Measurements from ENCODE around the gene CHAF1A. TPM values are rescaled to one million over a fixed set of nuclear protein-coding genes. Genes with fewer than 3 reads are reported as not detected.
A peak's percentile ranks its signal among the peaks of the same experiment; 100 is the strongest.

The CHAF1A gene
- total RNA-seq, 1 donor from 2014 or later = 6.8 TPM

DNA sequence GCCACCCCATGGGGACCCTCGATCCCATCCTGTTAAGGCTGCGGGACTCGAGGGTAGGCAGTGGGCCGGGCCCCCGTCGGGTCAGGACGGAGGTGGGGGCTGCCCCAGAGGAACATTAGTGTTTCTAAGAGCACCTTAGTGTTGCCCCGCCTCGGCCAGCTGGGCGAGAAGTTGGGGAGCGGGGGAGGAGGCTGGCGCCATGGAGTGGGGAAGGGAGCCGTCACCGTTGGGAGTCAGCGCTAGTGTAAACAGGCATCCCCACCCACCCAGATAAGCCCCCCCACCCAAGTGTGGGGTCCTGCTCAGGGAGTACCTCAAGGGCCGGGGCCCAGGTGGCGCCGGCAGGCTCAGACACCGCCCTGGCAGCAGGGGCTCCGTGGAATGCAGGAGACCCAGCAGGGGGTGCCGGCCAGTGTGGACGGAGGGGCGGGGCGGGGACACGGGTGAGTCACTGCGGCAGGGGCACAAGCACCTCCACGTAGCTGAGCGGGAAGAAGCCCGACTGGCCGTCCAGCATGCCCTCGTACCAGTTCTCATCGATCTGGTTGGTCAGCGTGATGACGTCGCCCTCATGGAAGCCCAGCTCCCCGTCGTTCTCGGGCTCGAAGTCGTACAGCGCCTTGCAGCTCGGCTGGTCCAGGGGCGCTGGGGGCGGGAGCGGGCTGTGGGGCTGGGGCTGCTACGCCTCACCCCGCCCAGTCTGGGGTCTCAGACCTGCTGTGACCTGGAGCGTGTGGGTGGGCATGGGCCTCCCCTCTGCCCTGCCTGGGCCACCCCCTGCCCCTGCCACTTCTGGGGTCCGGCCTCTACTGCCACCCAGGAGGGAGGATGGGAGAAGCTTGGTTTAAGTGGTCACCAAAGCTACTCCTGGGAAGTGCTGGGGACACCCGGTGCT lies 41.0 kb upstream of the CHAF1A start:
- TF ChIP-seq, protein P1, sequence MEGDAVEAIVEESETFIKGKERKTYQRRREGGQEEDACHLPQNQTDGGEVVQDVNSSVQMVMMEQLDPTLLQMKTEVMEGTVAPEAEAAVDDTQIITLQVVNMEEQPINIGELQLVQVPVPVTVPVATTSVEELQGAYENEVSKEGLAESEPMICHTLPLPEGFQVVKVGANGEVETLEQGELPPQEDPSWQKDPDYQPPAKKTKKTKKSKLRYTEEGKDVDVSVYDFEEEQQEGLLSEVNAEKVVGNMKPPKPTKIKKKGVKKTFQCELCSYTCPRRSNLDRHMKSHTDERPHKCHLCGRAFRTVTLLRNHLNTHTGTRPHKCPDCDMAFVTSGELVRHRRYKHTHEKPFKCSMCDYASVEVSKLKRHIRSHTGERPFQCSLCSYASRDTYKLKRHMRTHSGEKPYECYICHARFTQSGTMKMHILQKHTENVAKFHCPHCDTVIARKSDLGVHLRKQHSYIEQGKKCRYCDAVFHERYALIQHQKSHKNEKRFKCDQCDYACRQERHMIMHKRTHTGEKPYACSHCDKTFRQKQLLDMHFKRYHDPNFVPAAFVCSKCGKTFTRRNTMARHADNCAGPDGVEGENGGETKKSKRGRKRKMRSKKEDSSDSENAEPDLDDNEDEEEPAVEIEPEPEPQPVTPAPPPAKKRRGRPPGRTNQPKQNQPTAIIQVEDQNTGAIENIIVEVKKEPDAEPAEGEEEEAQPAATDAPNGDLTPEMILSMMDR (IDR thresholded peaks at IDR 0.05; ENCODE audit: insufficient read depth, low read length, poor library complexity, severe bottlenecking) = no peak
- DNase-seq (ENCODE audit: low read depth) = no peak
- H3K36me3 ChIP-seq (ENCODE audit: control insufficient read depth, insufficient read depth, low read length) = peaks cover 5% of the 10 kb centered on the region

DNA sequence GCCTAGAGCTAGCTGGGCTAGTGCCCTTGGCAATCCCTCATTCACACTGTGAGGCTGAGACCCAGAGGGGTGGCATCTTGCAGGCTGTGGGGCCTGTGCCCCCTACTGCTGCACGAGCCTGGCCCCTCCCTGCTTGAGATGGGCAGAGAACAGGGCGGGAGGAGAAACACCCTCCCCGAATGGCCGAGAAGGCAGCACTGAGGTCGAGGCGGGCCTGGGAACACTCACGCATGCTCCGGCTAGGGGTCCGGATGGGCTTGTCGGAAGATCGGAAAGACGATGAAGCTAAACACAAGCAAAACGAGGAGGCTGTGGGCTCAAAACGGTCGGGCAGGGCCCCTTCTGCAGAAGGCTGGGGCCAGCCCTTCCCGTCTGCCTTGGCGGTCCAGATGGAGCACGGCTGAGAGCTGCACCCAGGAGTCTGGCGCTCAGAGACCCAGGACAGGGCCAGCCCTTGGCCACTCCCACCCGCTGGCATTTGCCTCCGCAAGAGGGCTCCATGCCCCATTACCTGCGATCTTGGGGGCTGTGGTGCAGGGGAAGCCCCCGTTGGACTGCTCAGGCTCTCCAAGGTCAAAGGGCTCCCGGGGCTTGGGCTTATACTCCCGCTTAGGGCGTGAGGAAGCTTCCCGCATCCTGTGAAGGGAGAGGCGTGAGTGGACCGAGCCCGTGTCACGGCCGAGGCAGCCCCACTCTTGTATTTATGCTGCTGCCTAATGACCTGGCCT lies 40.2 kb upstream of the CHAF1A start:
- no peak for DNase-seq (ENCODE audit: low read depth)
- Histone ChIP-seq H3K36me3 (ENCODE audit: control insufficient read depth, insufficient read depth, low read length) (peaks cover 5% of the 10 kb centered on the region), H3K27me3 (ENCODE audit: control insufficient read depth, insufficient read depth, low read length) (no peaks in the 10 kb centered on the region), H3K4me3 (ENCODE audit: low read depth, low read length) (no peak overlapping the region)
- TF ChIP-seq, protein P1 (IDR thresholded peaks at IDR 0.05; ENCODE audit: insufficient read depth, low read length, poor library complexity, severe bottlenecking) = no peak

More for the DNA sequence above, 41.0 kb upstream of the CHAF1A start:
- Histone ChIP-seq H3K27me3 (ENCODE audit: control insufficient read depth, insufficient read depth, low read length) (no peaks in the 10 kb centered on the region), H3K4me3 (ENCODE audit: low read depth, low read length) (no peak overlapping the region)

DNA sequence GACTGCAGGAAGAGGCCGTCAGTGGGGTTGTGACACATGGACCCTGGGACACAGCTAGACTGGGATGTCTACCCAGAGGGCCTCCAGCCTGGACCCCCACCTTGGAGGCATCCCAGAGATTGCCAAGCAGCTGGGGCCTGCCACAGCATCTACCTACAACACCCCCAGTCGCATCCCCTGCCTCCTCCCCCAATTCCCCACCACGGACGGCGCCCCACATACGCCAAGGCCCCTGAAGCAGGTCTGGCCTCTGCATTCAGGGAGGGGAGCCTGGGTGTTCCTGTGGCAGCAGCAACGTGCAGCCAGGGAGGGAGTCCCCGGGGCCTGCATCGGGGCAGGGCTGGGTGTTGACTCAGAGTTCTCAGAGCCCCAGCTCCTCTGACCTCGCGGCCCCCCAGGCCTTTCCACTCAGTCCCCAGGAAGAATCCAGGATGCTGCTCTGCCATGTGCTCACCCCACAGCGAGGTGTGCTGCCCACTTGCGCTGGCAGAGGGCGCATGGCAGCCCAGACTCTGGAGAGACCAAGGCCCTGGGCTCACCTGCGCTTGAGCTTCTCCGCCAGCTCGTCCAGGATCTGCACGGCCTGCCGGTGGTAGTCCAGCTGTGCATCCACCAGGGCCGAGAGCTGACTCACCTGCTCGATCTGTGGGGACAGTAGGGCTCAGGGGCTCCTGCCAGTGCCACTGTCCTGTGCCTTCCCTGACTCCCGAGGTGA lies 39.5 kb upstream of the CHAF1A start:
- Histone ChIP-seq H3K36me3 (ENCODE audit: control insufficient read depth, insufficient read depth, low read length) (peaks cover 5% of the 10 kb centered on the region), H3K27me3 (ENCODE audit: control insufficient read depth, insufficient read depth, low read length) (no peaks in the 10 kb centered on the region), H3K4me3 (ENCODE audit: low read depth, low read length) (no peak overlapping the region)
- TF ChIP-seq, protein P1 (IDR thresholded peaks at IDR 0.05; ENCODE audit: insufficient read depth, low read length, poor library complexity, severe bottlenecking) = peak; percentile 40
- no peak for DNase-seq (ENCODE audit: low read depth)

DNA sequence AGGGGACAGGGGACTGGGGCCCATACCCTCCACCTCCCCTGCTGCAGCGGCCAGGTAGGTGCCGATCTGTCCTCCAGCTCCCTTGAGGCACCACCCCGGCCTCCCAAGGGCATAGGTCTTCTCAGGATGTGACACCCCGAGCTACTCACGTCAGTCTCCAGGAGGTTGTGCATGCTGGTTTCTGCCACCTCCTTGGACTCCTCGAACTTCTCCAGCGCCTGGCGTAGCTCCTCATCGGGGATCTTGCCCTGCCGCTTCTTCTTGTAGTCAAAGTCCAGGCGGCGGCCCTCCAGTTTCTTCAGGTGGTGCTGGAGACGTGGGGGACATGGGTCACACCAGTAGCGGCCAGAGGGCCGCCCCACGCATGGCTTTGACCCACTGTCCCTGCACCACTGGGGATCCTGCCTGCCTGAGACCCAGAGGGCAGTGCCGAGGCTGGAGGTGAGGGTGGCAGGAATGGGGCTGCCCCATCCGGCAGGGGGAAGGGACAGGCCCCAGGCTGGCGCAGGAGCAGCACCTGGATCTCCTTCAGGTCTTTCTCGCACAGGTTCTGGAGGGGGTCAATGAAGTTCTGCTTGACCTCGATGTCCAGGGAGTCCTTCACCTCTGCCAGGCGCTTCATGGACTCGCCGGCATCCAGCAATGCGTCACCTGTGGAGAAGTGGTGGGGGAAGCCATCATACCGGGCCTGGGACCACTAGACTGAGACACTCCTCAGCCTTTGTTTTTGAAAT lies 38.7 kb upstream of the CHAF1A start:
- Histone ChIP-seq H3K36me3 (ENCODE audit: control insufficient read depth, insufficient read depth, low read length) (peaks cover 5% of the 10 kb centered on the region), H3K4me3 (ENCODE audit: low read depth, low read length) (no peak overlapping the region), H3K27me3 (ENCODE audit: control insufficient read depth, insufficient read depth, low read length) (no peaks in the 10 kb centered on the region)
- TF ChIP-seq, protein P1 (IDR thresholded peaks at IDR 0.05; ENCODE audit: insufficient read depth, low read length, poor library complexity, severe bottlenecking) = no peak
- DNase-seq (ENCODE audit: low read depth) = no peak

DNA sequence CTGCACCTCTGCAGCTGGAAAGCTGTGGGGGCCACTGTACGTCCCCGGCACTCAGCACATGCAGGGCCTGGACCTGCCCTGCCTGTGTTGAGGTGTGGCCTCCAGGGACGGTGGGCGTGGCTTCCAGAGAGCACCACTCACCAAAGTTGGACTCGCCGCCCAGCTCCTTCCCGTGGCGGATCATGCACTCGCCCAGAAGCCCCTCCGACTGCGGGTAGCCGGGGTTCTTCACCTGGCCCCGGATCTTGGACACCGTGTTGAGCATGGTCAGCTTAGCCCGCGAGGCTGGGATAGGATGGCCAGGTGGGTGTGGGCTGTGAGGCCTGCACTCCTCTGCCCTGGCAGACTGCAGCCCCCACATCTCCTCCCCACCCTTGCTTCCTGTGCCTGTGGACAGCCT lies 37.1 kb upstream of the CHAF1A start:
- Histone ChIP-seq H3K27me3 (ENCODE audit: control insufficient read depth, insufficient read depth, low read length) (no peaks in the 10 kb centered on the region), H3K36me3 (ENCODE audit: control insufficient read depth, insufficient read depth, low read length) (peaks cover 5% of the 10 kb centered on the region), H3K4me3 (ENCODE audit: low read depth, low read length) (no peak overlapping the region)
- TF ChIP-seq, protein P1 (IDR thresholded peaks at IDR 0.05; ENCODE audit: insufficient read depth, low read length, poor library complexity, severe bottlenecking) = no peak
- DNase-seq (ENCODE audit: low read depth) = no peak

Measured in kidney epithelial cell (primary cell).